Upper lobe of left lung (tissue), 6 donors: ENCODE data around the gene SLC44A2. TPM values are rescaled to one million over a fixed set of nuclear protein-coding genes. Genes with fewer than 3 reads are reported as not detected.

Source experiments
- ATAC-seq, 2 donors: fragments of 200-7000 bp; cut with Tn5 transposase; one replicate each; pipeline ENCODE4 v1.9.1; 2022; ENCODE audit warnings: mild to moderate bottlenecking in 2 of 2, moderate library complexity in 2 of 2; ENCODE audit not compliant: low FRiP score in 2 of 2
- DNase-seq, 2 donors: peaks; one replicate each; pipeline ENCODE4 v3.0.0-alpha.2; 2019 to 2020
- H3K27ac ChIP-seq, 4 donors: fragments of 200-600 bp; sonication (generic); one replicate each; pipeline ENCODE4 v1.5.1; 2016 to 2019
- H3K27me3 ChIP-seq, 4 donors: fragments of 200-600 bp; sonication (generic); one replicate each; pipeline ENCODE4 v1.5.1; 2017 to 2019
- H3K36me3 ChIP-seq, 4 donors: fragments of 200-600 bp; sonication (generic); one replicate each; pipeline ENCODE4 v1.5.1; 2016 to 2019
- H3K4me1 ChIP-seq, 4 donors: fragments of 200-600 bp; sonication (generic); one replicate each; pipeline ENCODE4 v1.5.1; 2018 to 2019
- H3K4me3 ChIP-seq, 4 donors: fragments of 200-600 bp; sonication (generic); one replicate each; pipeline ENCODE4 v1.5.1; 2017 to 2019; ENCODE audit warnings: mild to moderate bottlenecking in 2 of 4, moderate library complexity in 1 of 4
- H3K9me3 ChIP-seq, 4 donors: fragments of 200-600 bp; sonication (generic); one replicate each; pipeline ENCODE4 v1.5.1; 2018 to 2019
- CTCF ChIP-seq, 6 experiments: fragments of 450-650 bp in 4 of 6; fragments of 200-600 bp in 2 of 6; sonication (generic) in 2 of 6; IDR thresholded peaks; one replicate each; pipeline ENCODE4 v1.5.1; 2016 to 2019; ENCODE audit warnings: antibody characterized with exemption in 6 of 6
- EP300 ChIP-seq, 4 donors: sonication (generic); formaldehyde crosslinking; IDR thresholded peaks; one replicate each; pipeline ENCODE4 v1.5.1; 2017; ENCODE audit warnings: antibody characterized with exemption in 4 of 4, control low read depth in 2 of 4
- POLR2A ChIP-seq, 4 donors: fragments of 450-650 bp; IDR thresholded peaks; one replicate each; pipeline ENCODE4 v1.5.1; 2016 to 2017; ENCODE audit warnings: antibody characterized with exemption in 4 of 4, mild to moderate bottlenecking in 2 of 4
- POLR2AphosphoS5 ChIP-seq, 2 donors: sonication (generic); formaldehyde crosslinking; IDR thresholded peaks; one replicate each; pipeline ENCODE4 v1.5.1; 2017; ENCODE audit warnings: antibody characterized with exemption in 2 of 2
- WGBS, 2 donors: methylation state at CpG; one replicate each; pipeline ENCODE4 v1.1.5; 2017 to 2018; 5-methylcytosine and 5-hydroxymethylcytosine counted together
- total RNA-seq, 6 donors: library from RNA; depleted of rRNA in 4 of 6; stranded (reverse); fragments of >200 nt in 4 of 6; gene quantifications; one replicate each; pipeline versions ENCODE4 v1.1.0 to v1.2.1, GENCODE V29; 2016 to 2021
- donor health status: DM: no; HTN: no; CAD: no; lungs with moderate emphysema.
- donor health status: DM: no; HTN: yes; CAD: no; lungs with severe emphysema.

Gene SLC44A2
- total RNA-seq, 6 donors from 2014 or later = 117 to 333 (median 197) TPM

GRCh38 chr19:10583036-10583776 lies 42.1 kb upstream of the SLC44A2 start:
- no peaks in the 10 kb centered on the region for H3K27me3 ChIP-seq
- WGBS, 2 donors = 87% methylated on average over 9 of the region's 9 CpGs
- H3K36me3 ChIP-seq = no peaks in the 10 kb centered on the region
- no peak overlapping the region for H3K4me3 ChIP-seq
- DNase-seq = no peak
- H3K9me3 ChIP-seq = no peaks in the 10 kb centered on the region
- ATAC-seq = no peak
- no peak overlapping the region for H3K27ac ChIP-seq
- TF ChIP-seq POLR2A (IDR thresholded peaks at IDR 0.05) (no peak), POLR2AphosphoS5 (IDR thresholded peaks at IDR 0.05) (no peak), EP300 (IDR thresholded peaks at IDR 0.05) (no peak), CTCF (IDR thresholded peaks at IDR 0.05) (no peak)
- H3K4me1 ChIP-seq = peaks cover 4 to 18% (median 5%) of the 10 kb centered on the region in 4 donors

GRCh38 chr19:10586396-10586795 lies 39.0 kb upstream of the SLC44A2 start:
- Histone ChIP-seq H3K36me3 (no peaks in the 10 kb centered on the region), H3K4me1 (peaks cover under 1 to 13% (median 1%) of the 10 kb centered on the region in 4 donors), H3K27me3 (no peaks in the 10 kb centered on the region), H3K9me3 (no peaks in the 10 kb centered on the region), H3K4me3 (peak overlapping the region in 3 of 4 donors; percentile 53 to 61 (median 61)), H3K27ac (peak overlapping the region in 1 of 4 donors; percentile 63)
- WGBS, 2 donors = 64 to 71% methylated on average over 6 of the region's 6 CpGs
- DNase-seq (no peak), ATAC-seq (no peak)
- no peak for TF ChIP-seq POLR2AphosphoS5 (IDR thresholded peaks at IDR 0.05)
- TF ChIP-seq POLR2A (IDR thresholded peaks at IDR 0.05) = no peak
- no peak for TF ChIP-seq EP300 (IDR thresholded peaks at IDR 0.05)
- TF ChIP-seq CTCF (IDR thresholded peaks at IDR 0.05) = no peak

- Histone ChIP-seq H3K36me3 (no peaks in the 10 kb centered on the region), H3K27ac (peak within 1 kb of the TSS in 3 of 4 donors; percentile 26 to 63 (median 44)), H3K4me3 (peak within 1 kb of the TSS in 3 of 4 donors; percentile 53 to 61 (median 61)), H3K27me3 (no peaks in the 10 kb centered on the region), H3K9me3 (no peaks in the 10 kb centered on the region), H3K4me1 (peaks cover 0 to 16% (median 2%) of the 10 kb centered on the region in 4 donors)
- TF ChIP-seq CTCF (IDR thresholded peaks at IDR 0.05) (peak in 1 of 6 experiments; percentile 16), POLR2A (IDR thresholded peaks at IDR 0.05) (peak in 1 of 4 donors; percentile 29), EP300 (IDR thresholded peaks at IDR 0.05) (no peak)
- 28 to 44% methylated on average over 23 to 28 of the region's 35 CpGs for WGBS, 2 donors
- DNase-seq (peak; percentile 65 to 85), ATAC-seq (peak in 1 of 2 donors; percentile 81)
Measured at GRCh38 chr19:10587022-10587838, 38.1 kb upstream of the SLC44A2 start, which contains the start of gene AP1M2. Gene AP1M2 (minus strand): TSS chr19:10587312. CDS start chr19:10587231, 81 bp downstream.

- 92 to 98% methylated on average over 2 of the region's 2 CpGs for WGBS, 2 donors
- TF ChIP-seq CTCF (IDR thresholded peaks at IDR 0.05) (no peak), POLR2A (IDR thresholded peaks at IDR 0.05) (no peak), EP300 (IDR thresholded peaks at IDR 0.05) (no peak), POLR2AphosphoS5 (IDR thresholded peaks at IDR 0.05) (no peak)
- H3K4me1 ChIP-seq = peaks cover 0 to 20% (median 2%) of the 10 kb centered on the region in 4 donors
Measured at GRCh38 chr19:10587839-10588150, 37.6 kb upstream of the SLC44A2 start.

More at GRCh38 chr19:10587839-10588150, 37.6 kb upstream of the SLC44A2 start:
- Histone ChIP-seq H3K36me3 (no peaks in the 10 kb centered on the region), H3K27me3 (no peaks in the 10 kb centered on the region), H3K4me3 (no peak overlapping the region), H3K9me3 (no peaks in the 10 kb centered on the region), H3K27ac (no peak overlapping the region)
- DNase-seq (no peak), ATAC-seq (no peak)
